Endothelial cell of umbilical vein (primary cell): ENCODE measurements around the gene ABTB2. TPM values are rescaled to one million over a fixed set of nuclear protein-coding genes. Genes with fewer than 3 reads are reported as not detected.

ENCODE experiments used
- BruUV-seq: library from RNA; stranded (reverse); fragments of 400-500 nt; replicated peaks from 2 replicates; lab custom pipeline; 2021; lab: Mats Ljungman, UMichigan
- CTCF ChIA-PET: fragments of 300-600, 350-600 bp; sonication (Branson Sonifier 250); formaldehyde crosslinking; loops from one replicate; lab custom pipeline; 2021; ENCODE audit warnings: antibody characterized with exemption, inconsistent platforms; lab: Charles Lee
- POLR2A ChIA-PET: fragments of 300-600, 350-600 bp; sonication (Branson Sonifier 250); formaldehyde crosslinking; loops from one replicate; lab custom pipeline; 2021; ENCODE audit warnings: antibody characterized with exemption, inconsistent platforms; lab: Charles Lee
- DNase-seq: peaks from one replicate; pipeline ENCODE4 v3.0.0-alpha.2; 2011; ENCODE audit warnings: low read depth, low spot score
- FAIRE-seq: peaks from 2 replicates; lab custom pipeline; 2011; peaks lifted over from hg19 to GRCh38; lab: Jason Lieb, UNC
- H2AFZ ChIP-seq: 2 replicates; pipeline ENCODE4 v1.6.0; 2012; ENCODE audit warnings: low read depth, low read length, control low read depth, inconsistent platforms
- H3K27ac ChIP-seq: 2 replicates; pipeline ENCODE4 v1.5.1; 2011; ENCODE audit warnings: low read depth, mild to moderate bottlenecking, control low read depth, low read length, moderate library complexity; ENCODE audit not compliant: insufficient read depth
- H3K27me3 ChIP-seq, 2 experiments: 2 replicates each; pipeline versions ENCODE4 v1.6.0 to v1.6.1; 2011; ENCODE audit warnings: low read length in 2 of 2, mixed read lengths in 1 of 2; ENCODE audit not compliant: control insufficient read depth in 2 of 2, insufficient read depth in 2 of 2
- H3K36me3 ChIP-seq, 2 experiments: 2 replicates in 1 of 2; 3 replicates in 1 of 2; pipeline ENCODE4 v1.5.1; 2011; ENCODE audit warnings: low read length in 2 of 2, mild to moderate bottlenecking in 1 of 2, moderate library complexity in 1 of 2; ENCODE audit not compliant: control insufficient read depth in 2 of 2, insufficient read depth in 2 of 2; ENCODE audit errors: extremely low read depth in 1 of 2
- H3K4me1 ChIP-seq: 3 replicates; pipeline ENCODE4 v1.5.1; 2011; ENCODE audit warnings: mild to moderate bottlenecking, low read length; ENCODE audit not compliant: control insufficient read depth, insufficient read depth; ENCODE audit errors: extremely low read depth
- H3K4me2 ChIP-seq: 2 replicates; pipeline ENCODE4 v1.6.1; 2011; ENCODE audit warnings: low read length, control low read depth, mixed read lengths; ENCODE audit not compliant: insufficient read depth
- H3K4me3 ChIP-seq, 3 experiments: fragments of 200-600 bp in 1 of 3; sonication (generic), shearing (Covaris generic) in 1 of 3; replicated peaks in 1 of 3; 2 replicates each; pipeline ENCODE4 v1.5.1; 2011 to 2016; ENCODE audit warnings: control low read depth in 3 of 3, low read length in 3 of 3, mild to moderate bottlenecking in 2 of 3, inconsistent platforms in 1 of 3, low read depth in 1 of 3, moderate library complexity in 1 of 3; ENCODE audit not compliant: insufficient read depth in 1 of 3
- H3K79me2 ChIP-seq: 2 replicates; pipeline ENCODE4 v1.6.0; 2012; ENCODE audit warnings: low read length, inconsistent platforms; ENCODE audit not compliant: control insufficient read depth, insufficient read depth
- H3K9ac ChIP-seq: replicated peaks from 2 replicates; pipeline ENCODE3; 2011; ENCODE audit warnings: low read length, control low read depth; ENCODE audit not compliant: insufficient read depth; ENCODE audit errors: extremely low read depth
- H3K9me1 ChIP-seq: replicated peaks from 3 replicates; pipeline ENCODE4 v1.6.0; 2011; ENCODE audit warnings: mild to moderate bottlenecking, low read length; ENCODE audit not compliant: control insufficient read depth, insufficient read depth; ENCODE audit errors: extremely low read depth
- H3K9me3 ChIP-seq: replicated peaks from 2 replicates; pipeline ENCODE4 v1.5.1; 2012; ENCODE audit warnings: low read length, inconsistent platforms; ENCODE audit not compliant: control insufficient read depth, insufficient read depth
- H4K20me1 ChIP-seq: replicated peaks from 2 replicates; pipeline ENCODE3; 2011; ENCODE audit warnings: mild to moderate bottlenecking, low read length; ENCODE audit not compliant: control insufficient read depth, insufficient read depth; ENCODE audit errors: extremely low read depth
- CTCF ChIP-seq, 2 donors: IDR thresholded peaks; 1 replicate in 1 of 2; 2 replicates in 1 of 2; pipeline ENCODE4 v1.5.1; 2011; ENCODE audit warnings: low read length in 2 of 2, mild to moderate bottlenecking in 2 of 2, moderate library complexity in 2 of 2, control low read depth in 1 of 2, inconsistent platforms in 1 of 2, low read depth in 1 of 2; ENCODE audit not compliant: insufficient read depth in 1 of 2; ENCODE audit errors: extremely low read depth in 1 of 2
- EZH2 ChIP-seq: IDR thresholded peaks from 2 replicates; pipeline ENCODE4 v1.6.1; 2012; ENCODE audit warnings: borderline replicate concordance, low read depth, mild to moderate bottlenecking, moderate library complexity, low read length, inconsistent platforms; ENCODE audit not compliant: severe bottlenecking
- FOS ChIP-seq: IDR thresholded peaks from 2 replicates; pipeline ENCODE4 v1.6.1; 2011; ENCODE audit warnings: mild to moderate bottlenecking, low read length, moderate library complexity, borderline replicate concordance; ENCODE audit not compliant: insufficient read depth
- GATA2 ChIP-seq: IDR thresholded peaks from 2 replicates; pipeline ENCODE4 v1.7.0; 2011; ENCODE audit warnings: low read depth, mild to moderate bottlenecking, moderate library complexity, mixed read lengths, low read length; ENCODE audit not compliant: insufficient read length, insufficient read depth
- JUN ChIP-seq: IDR thresholded peaks from 2 replicates; pipeline ENCODE4 v1.6.1; 2011; ENCODE audit warnings: borderline replicate concordance, low read depth; ENCODE audit not compliant: insufficient read length, insufficient read depth
- MYC ChIP-seq: IDR thresholded peaks from one replicate; pipeline ENCODE4 v1.6.1; 2011; ENCODE audit warnings: mild to moderate bottlenecking, low read depth, low read length
- POLR2A ChIP-seq: IDR thresholded peaks from 2 replicates; pipeline ENCODE4 v1.6.1; 2012; ENCODE audit warnings: low read depth, mild to moderate bottlenecking, control low read depth, low read length
- POLR2AphosphoS5 ChIP-seq: IDR thresholded peaks from 2 replicates; pipeline ENCODE4 v1.6.1; 2012; ENCODE audit warnings: low read depth, mild to moderate bottlenecking, control low read depth, low read length, moderate library complexity; ENCODE audit not compliant: insufficient read depth
- dilution Hi-C: fragments of 300-500 bp; cut with MboI; formaldehyde crosslinking; loops from one replicate; pipeline ENCODE4 v1.15.0; 2019; ENCODE audit warnings: low sequenced_read_pairs; ENCODE audit not compliant: extremely low pct_ligation_motif_present
- intact Hi-C: fragments of 100-400 bp; cut with micrococcal nuclease; formaldehyde crosslinking; loops from one replicate; pipeline ENCODE4 v1.10.0; 2022
- polyA plus RNA-seq, 4 experiments: library from polyadenylated mRNA; depleted of rRNA in 3 of 4; stranded (reverse) in 3 of 4; unstranded in 1 of 4; fragments of >200 nt; gene quantifications; 2 replicates each; pipeline versions ENCODE4 v1.2.1 to v1.2.3, GENCODE V29; 2011 to 2012; ENCODE audit warnings: missing spikeins in 1 of 4
- total RNA-seq: library from RNA; stranded (reverse); gene quantifications from 2 replicates; pipeline ENCODE4 v1.2.3, GENCODE V29; 2021
- TF ChIP-seq, protein P1 (sequence below): IDR thresholded peaks from 2 replicates; pipeline ENCODE4 v1.6.1; 2011; ENCODE audit not compliant: insufficient read depth, insufficient read length

The ABTB2 gene
- total and polyA plus RNA-seq, 2 donors (not counting 3 experiments of a cell fraction or from before 2014, with no cell fraction given): 0.11 to 0.14 TPM

DNA sequence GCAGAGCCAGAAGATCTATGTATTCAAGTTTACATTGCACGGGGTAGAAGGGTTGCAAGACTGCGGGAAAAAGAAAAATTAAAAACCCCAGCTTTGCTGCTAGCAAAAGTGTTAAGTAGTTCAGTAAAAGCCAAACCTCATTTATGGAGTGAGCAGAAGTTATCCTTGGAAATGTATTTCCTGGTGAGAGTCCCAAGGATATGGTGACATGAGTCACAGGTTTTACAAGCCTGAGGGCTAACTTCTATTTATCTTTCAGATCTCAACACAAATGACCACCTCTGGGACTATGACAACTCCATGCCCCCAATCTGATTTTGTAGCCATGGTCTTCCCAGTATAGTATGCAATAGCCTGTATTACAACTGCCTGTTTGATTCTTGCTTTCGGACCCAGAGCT is 26.1 kb downstream of the ABTB2 start:
- Histone ChIP-seq H3K27me3 (peaks cover 2 to 11% of the 10 kb centered on the region in 2 experiments), H3K9me3 (no peaks in the 10 kb centered on the region), H3K79me2 (no peaks in the 10 kb centered on the region), H3K9ac (no peak overlapping the region), H3K36me3 (no peaks in the 10 kb centered on the region), H3K4me1 (no peaks in the 10 kb centered on the region), H2AFZ (no peak overlapping the region), H4K20me1 (no peaks in the 10 kb centered on the region), H3K9me1 (no peaks in the 10 kb centered on the region), H3K4me3 (no peak overlapping the region), H3K27ac (no peak overlapping the region), H3K4me2 (no peak overlapping the region)
- ChIA-PET CTCF (no interaction called here), POLR2A (no interaction called here)
- no peak for DNase-seq
- TF ChIP-seq EZH2 (no peak), MYC (no peak), CTCF (IDR thresholded peaks at IDR 0.05; ENCODE audit: extremely low read depth in 1 of 2, insufficient read depth in 1 of 2, low read depth in 1 of 2, low read length in 2 of 2) (no peak), POLR2A (no peak), GATA2 (no peak), POLR2AphosphoS5 (no peak), JUN (no peak), FOS (no peak)
- TF ChIP-seq, protein P1, sequence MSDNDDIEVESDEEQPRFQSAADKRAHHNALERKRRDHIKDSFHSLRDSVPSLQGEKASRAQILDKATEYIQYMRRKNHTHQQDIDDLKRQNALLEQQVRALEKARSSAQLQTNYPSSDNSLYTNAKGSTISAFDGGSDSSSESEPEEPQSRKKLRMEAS: no peak
- BruUV-seq: no TSS peak
- no peak for FAIRE-seq
- intact Hi-C loops (no loop called here), dilution Hi-C loops (no loop called here)
